GM10266 (cell line): ENCODE data around the gene CAPN12.

Experiments used
- DNase-seq: peaks from one replicate; pipeline ENCODE4 v3.0.0; 2012; ENCODE audit errors: extremely low spot score
- TF ChIP-seq, protein P1 (sequence below): IDR thresholded peaks from 2 replicates; pipeline ENCODE4 v1.5.1; 2012; ENCODE audit warnings: mild to moderate bottlenecking, low read depth; ENCODE audit not compliant: control insufficient read depth, insufficient read depth; ENCODE audit errors: missing control alignments

The CAPN12 gene

DNA sequence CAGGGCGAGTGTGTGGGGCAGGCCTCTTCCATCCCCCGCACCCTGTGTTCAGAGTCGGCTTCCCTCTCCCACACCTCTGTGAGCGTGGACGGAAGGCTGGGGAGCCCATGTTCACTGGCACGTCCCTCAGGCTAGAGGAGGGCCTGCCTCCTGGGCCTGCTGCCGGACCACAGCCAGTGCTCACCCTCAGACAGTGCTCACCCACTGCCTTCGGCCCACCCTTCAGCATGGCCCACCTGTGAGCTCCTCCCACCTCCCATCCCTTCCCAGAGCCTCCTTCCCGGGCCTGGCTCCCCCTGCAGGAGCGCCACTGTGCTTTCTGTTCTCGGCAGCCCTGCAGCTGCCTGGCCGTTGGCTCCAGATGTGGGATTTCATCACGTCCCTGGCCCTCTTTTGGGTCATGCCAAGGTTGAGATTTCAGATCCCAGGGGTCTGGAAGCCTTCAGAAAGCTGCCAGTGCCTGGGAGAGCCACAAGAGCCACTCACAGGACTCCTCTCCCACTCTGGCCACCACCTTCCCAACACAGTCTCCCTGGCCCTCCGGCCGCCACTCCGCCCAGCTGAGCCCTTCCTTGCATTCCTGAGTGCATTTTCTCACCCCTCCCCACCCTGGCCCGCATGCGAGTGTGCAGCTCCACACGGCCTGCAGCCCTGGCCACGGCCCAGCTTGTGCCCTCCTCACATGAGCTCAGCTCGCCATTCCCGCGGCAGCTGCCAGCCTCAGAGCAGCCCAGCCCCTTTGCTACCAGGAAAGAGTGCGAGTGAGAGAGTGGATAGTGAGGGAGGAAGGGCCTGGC is 25.3 kb downstream of the CAPN12 start:
- TF ChIP-seq, protein P1, sequence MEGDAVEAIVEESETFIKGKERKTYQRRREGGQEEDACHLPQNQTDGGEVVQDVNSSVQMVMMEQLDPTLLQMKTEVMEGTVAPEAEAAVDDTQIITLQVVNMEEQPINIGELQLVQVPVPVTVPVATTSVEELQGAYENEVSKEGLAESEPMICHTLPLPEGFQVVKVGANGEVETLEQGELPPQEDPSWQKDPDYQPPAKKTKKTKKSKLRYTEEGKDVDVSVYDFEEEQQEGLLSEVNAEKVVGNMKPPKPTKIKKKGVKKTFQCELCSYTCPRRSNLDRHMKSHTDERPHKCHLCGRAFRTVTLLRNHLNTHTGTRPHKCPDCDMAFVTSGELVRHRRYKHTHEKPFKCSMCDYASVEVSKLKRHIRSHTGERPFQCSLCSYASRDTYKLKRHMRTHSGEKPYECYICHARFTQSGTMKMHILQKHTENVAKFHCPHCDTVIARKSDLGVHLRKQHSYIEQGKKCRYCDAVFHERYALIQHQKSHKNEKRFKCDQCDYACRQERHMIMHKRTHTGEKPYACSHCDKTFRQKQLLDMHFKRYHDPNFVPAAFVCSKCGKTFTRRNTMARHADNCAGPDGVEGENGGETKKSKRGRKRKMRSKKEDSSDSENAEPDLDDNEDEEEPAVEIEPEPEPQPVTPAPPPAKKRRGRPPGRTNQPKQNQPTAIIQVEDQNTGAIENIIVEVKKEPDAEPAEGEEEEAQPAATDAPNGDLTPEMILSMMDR = no peak
- no peak for DNase-seq

DNA sequence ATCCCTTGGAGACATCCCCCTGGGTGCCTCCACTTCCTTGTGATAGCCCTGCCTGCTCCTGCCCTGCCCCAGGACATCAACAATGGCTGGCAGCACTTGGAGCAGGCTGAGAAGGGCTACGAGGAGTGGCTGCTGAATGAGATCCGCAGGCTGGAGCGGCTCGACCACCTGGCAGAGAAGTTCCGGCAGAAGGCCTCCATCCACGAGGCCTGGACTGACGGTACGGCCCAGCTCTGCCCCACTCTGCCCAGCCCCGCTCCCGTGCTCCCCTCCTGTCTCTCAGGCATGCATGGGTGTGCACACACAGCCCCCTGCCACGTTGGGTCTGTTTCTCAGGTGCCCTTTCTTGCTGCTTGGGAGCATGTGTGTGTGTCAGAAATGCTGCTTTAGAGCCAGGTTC is 26.4 kb downstream of the CAPN12 start:
- TF ChIP-seq, protein P1 = no peak
- DNase-seq = no peak

DNA sequence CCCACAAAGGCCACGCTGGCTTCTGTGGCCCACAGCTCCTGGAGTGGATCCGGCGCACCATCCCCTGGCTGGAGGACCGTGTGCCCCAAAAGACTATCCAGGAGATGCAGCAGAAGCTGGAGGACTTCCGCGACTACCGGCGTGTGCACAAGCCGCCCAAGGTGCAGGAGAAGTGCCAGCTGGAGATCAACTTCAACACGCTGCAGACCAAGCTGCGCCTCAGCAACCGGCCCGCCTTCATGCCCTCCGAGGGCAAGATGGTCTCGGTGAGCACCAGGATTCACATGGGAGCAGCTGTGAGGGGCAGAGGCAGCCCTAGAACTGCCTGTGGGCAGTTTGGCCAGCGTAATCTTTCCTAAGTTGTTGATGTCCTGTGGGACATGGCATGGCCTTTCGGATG is 27.2 kb downstream of the CAPN12 start:
- no peak for DNase-seq
- TF ChIP-seq, protein P1 = no peak

DNA sequence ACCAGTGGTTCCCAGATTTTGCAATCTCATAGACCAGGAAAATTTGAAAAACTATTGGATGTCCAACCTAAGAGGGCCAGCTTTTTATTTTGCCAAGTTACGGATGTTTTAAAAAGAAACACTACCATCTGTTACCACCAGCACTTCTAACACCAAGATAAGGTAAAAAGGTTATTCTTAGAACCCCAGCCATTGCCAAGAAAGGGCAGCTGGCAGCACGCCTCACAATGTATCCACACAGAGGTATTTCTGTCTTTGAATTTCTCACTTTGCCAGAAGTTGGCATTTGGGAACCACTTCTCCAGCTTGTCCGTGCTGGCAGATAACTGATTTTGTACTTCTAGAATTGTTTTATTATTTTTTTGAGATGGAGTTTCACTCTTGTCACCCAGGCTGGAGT is 28.7 kb downstream of the CAPN12 start:
- TF ChIP-seq, protein P1 = no peak
- no peak for DNase-seq

DNA sequence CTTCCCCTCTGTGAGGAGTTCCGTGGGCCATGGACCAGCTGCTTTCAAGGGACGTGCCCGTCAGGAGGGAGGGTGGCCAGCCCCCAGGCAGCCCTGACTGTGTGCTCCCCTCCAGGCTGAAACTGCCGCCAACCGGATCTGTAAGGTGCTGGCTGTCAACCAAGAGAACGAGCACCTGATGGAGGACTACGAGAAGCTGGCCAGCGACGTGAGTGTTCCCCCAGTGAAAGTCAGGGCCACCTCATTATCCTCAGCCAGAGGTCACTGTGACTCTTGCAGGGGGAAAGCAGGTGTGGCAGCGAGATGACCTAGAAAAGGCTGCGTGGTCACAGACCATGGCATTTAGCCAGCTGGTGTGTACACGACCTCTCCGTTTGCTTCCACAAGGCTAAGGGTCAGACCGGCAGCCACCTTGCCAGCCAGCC is 29.9 kb downstream of the CAPN12 start:
- no peak for DNase-seq
- TF ChIP-seq, protein P1 = no peak

DNA sequence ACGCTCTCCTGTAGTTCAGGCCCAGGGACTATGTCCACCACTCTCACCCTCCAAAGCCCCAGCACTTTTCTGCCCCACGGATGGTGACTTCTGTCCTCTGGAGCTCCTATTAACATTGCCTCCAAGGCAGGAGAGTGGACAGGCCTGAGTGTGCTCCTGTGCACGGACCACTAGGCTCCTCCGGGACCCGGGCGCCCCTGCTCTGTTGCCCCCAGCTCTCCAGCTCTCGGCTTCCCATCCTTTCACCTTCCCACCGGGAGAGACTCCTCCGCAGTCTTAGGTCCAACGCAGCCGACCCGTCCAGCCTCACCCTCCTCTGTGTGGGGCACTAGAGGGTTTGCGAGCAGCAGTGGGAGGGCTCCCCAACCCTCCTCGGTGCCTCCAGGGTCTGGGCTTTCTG is 30.4 kb downstream of the CAPN12 start:
- TF ChIP-seq, protein P1 = no peak
- DNase-seq = no peak

DNA sequence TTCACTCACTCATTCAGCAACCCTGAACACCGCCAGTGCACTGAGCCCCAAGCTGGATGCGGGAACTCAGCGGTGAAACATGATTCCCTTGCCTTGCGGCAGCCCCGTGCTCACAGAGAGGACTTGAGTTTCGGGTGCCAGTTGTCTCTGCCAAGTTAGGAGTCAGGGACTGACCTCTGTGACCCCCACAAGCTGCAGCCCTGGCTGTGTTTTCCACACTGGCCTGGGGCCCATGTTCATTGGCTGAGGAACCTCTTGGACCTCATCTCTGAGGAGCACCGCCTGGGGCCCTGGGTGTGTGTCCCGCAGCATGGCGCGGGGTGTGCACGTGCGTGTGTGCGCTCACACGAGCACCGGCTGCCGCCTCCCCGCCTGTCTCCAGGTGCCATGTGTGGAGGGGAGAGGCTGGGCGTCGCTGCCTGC is 31.0 kb downstream of the CAPN12 start:
- TF ChIP-seq, protein P1 = no peak
- DNase-seq = no peak
